IMR-90 (cell line): ENCODE results near the gene CHSY3.

Experiments
- BHLHE40 ChIP-seq: fragments of 150-350 bp; IDR thresholded peaks from 2 replicates; pipeline ENCODE4 v1.6.1; 2016; ENCODE audit warnings: mild to moderate bottlenecking, low read depth, low read length
- CEBPB ChIP-seq: IDR thresholded peaks from 2 replicates; pipeline ENCODE4 v1.6.1; 2012; ENCODE audit warnings: low read depth, low read length, improper control_type of control experiment
- CHD1 ChIP-seq: IDR thresholded peaks from 2 replicates; pipeline ENCODE4 v1.6.1; 2012; ENCODE audit warnings: low read depth, low read length, improper control_type of control experiment
- MAFK ChIP-seq: IDR thresholded peaks from 2 replicates; pipeline ENCODE4 v1.6.1; 2012; ENCODE audit warnings: low read depth, low read length, improper control_type of control experiment
- NFE2L2 ChIP-seq: fragments of 150-350 bp; IDR thresholded peaks from 2 replicates; pipeline ENCODE4 v1.6.1; 2016; ENCODE audit warnings: low read depth, mild to moderate bottlenecking, low read length
- POLR2A ChIP-seq: IDR thresholded peaks from 2 replicates; pipeline ENCODE4 v1.6.1; 2012; ENCODE audit warnings: mild to moderate bottlenecking, low read depth, low read length
- RAD21 ChIP-seq: IDR thresholded peaks from 2 replicates; pipeline ENCODE4 v1.6.1; 2012; ENCODE audit warnings: low read length, improper control_type of control experiment
- RCOR1 ChIP-seq: IDR thresholded peaks from 2 replicates; pipeline ENCODE4 v1.6.1; 2012; ENCODE audit warnings: mild to moderate bottlenecking, low read length, improper control_type of control experiment; ENCODE audit not compliant: insufficient replicate concordance
- RFX5 ChIP-seq: IDR thresholded peaks from 2 replicates; pipeline ENCODE4 v1.8.0; 2012; ENCODE audit warnings: low read depth, mild to moderate bottlenecking, low read length, moderate library complexity
- SMC3 ChIP-seq: fragments of 150-350 bp; IDR thresholded peaks from 2 replicates; pipeline ENCODE4 v1.6.1; 2016; ENCODE audit warnings: low read depth, mild to moderate bottlenecking, antibody characterized with exemption, low read length, moderate library complexity
- TF ChIP-seq, protein P1 (sequence below): conservative IDR thresholded peaks from 2 replicates; pipeline ENCODE4 v1.5.1; 2012; ENCODE audit warnings: mild to moderate bottlenecking, low read depth, low read length, improper control_type of control experiment
- TF ChIP-seq, protein P2 (sequence below): fragments of 150-350 bp; IDR thresholded peaks from 2 replicates; pipeline ENCODE4 v1.6.1; 2016; ENCODE audit warnings: low read depth, mild to moderate bottlenecking, low read length, moderate library complexity, borderline replicate concordance

DNA sequence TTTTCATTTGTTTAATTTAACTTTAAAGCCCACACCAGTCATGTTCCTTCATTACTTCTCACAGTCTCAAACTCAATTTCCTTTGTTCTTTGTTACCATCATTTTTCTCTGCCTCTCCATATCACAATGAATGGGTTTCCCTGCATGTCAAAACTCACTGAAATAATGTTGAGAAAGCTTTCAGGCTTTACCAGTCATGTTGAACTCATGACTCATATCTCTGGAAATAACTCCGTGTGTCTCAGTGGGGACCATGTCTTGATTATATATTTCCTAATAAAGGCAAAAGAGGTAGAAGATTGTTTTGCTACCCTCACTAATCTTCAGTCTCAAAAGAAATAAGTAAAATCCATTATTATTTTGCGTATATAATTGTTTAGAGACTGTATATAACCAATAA, 231.2 kb downstream of the CHSY3 start:
- TF ChIP-seq, protein P1, sequence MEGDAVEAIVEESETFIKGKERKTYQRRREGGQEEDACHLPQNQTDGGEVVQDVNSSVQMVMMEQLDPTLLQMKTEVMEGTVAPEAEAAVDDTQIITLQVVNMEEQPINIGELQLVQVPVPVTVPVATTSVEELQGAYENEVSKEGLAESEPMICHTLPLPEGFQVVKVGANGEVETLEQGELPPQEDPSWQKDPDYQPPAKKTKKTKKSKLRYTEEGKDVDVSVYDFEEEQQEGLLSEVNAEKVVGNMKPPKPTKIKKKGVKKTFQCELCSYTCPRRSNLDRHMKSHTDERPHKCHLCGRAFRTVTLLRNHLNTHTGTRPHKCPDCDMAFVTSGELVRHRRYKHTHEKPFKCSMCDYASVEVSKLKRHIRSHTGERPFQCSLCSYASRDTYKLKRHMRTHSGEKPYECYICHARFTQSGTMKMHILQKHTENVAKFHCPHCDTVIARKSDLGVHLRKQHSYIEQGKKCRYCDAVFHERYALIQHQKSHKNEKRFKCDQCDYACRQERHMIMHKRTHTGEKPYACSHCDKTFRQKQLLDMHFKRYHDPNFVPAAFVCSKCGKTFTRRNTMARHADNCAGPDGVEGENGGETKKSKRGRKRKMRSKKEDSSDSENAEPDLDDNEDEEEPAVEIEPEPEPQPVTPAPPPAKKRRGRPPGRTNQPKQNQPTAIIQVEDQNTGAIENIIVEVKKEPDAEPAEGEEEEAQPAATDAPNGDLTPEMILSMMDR = no peak
- TF ChIP-seq RAD21 (no peak), CEBPB (no peak), RFX5 (no peak), POLR2A (no peak), MAFK (no peak), BHLHE40 (no peak), RCOR1 (no peak), SMC3 (no peak), NFE2L2 (no peak), CHD1 (no peak)
- TF ChIP-seq, protein P2, sequence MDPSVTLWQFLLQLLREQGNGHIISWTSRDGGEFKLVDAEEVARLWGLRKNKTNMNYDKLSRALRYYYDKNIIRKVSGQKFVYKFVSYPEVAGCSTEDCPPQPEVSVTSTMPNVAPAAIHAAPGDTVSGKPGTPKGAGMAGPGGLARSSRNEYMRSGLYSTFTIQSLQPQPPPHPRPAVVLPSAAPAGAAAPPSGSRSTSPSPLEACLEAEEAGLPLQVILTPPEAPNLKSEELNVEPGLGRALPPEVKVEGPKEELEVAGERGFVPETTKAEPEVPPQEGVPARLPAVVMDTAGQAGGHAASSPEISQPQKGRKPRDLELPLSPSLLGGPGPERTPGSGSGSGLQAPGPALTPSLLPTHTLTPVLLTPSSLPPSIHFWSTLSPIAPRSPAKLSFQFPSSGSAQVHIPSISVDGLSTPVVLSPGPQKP = no peak
